CD4-positive, alpha-beta T cell (primary cell): ENCODE data around the gene DDX54. TPM values are rescaled to one million over a fixed set of nuclear protein-coding genes. Genes with fewer than 3 reads are reported as not detected.
A peak's percentile ranks its signal among the peaks of the same experiment; 100 is the strongest.

ENCODE experiments used
- ATAC-seq: fragments of 200-7000 bp; cut with Tn5 transposase; one replicate; pipeline ENCODE4 v1.10.0; 2022; ENCODE audit warnings: mild to moderate bottlenecking; ENCODE audit not compliant: poor library complexity
- CTCF ChIA-PET: fragments of 350-600 bp; sonication (Branson Sonifier 250); formaldehyde crosslinking; loops from one replicate; lab custom pipeline; 2021; ENCODE audit warnings: antibody characterized with exemption, inconsistent platforms; lab: Charles Lee
- POLR2A ChIA-PET: fragments of 350-600 bp; sonication (Branson Sonifier 250); formaldehyde crosslinking; loops from one replicate; lab custom pipeline; 2021; ENCODE audit warnings: antibody characterized with exemption, inconsistent platforms; lab: Charles Lee
- DNase-seq, 14 experiments: peaks; one replicate each; pipeline ENCODE4 v3.0.0-alpha.2; 2013 to 2020; ENCODE audit warnings: mixed read lengths in 2 of 14
- H3K27ac ChIP-seq, 2 donors: one replicate each; pipeline versions ENCODE4 v1.5.1 to v1.7.0; 2013; ENCODE audit warnings: low read length in 2 of 2, low read depth in 1 of 2, mild to moderate bottlenecking in 1 of 2
- H3K27me3 ChIP-seq, 2 experiments: 1 replicate in 1 of 2; 2 replicates in 1 of 2; pipeline versions ENCODE4 v1.6.1 to v1.7.0; 2013; ENCODE audit warnings: low read length in 2 of 2, control low read depth in 1 of 2, mild to moderate bottlenecking in 1 of 2, moderate library complexity in 1 of 2; ENCODE audit not compliant: insufficient read depth in 2 of 2, control insufficient read depth in 1 of 2
- H3K36me3 ChIP-seq: one replicate; pipeline ENCODE4 v1.6.1; 2013; ENCODE audit warnings: low read length, control low read depth; ENCODE audit not compliant: insufficient read depth
- H3K4me1 ChIP-seq: one replicate; pipeline ENCODE4 v1.6.1; 2013; ENCODE audit warnings: low read length, control low read depth; ENCODE audit not compliant: insufficient read depth
- H3K4me3 ChIP-seq: one replicate; pipeline ENCODE4 v1.5.1; 2013; ENCODE audit warnings: mild to moderate bottlenecking, low read length, moderate library complexity
- H3K9me3 ChIP-seq, 2 experiments: 1 replicate in 1 of 2; 2 replicates in 1 of 2; pipeline versions ENCODE4 v1.6.1 to v1.7.0; 2013; ENCODE audit warnings: low read length in 2 of 2, mild to moderate bottlenecking in 2 of 2, control low read depth in 1 of 2, moderate library complexity in 1 of 2; ENCODE audit not compliant: control insufficient read depth in 1 of 2, insufficient read depth in 1 of 2
- H3K27ac Mint-ChIP-seq: one replicate; pipeline ENCODE4 v1.8.0; 2020; ENCODE audit warnings: mixed read lengths
- H3K27me3 Mint-ChIP-seq: one replicate; pipeline ENCODE4 v1.8.0; 2021; ENCODE audit warnings: mixed read lengths
- H3K36me3 Mint-ChIP-seq: one replicate; pipeline ENCODE4 v1.8.0; 2021; ENCODE audit warnings: low read depth, mixed read lengths
- H3K4me1 Mint-ChIP-seq: one replicate; pipeline ENCODE4 v1.8.0; 2021; ENCODE audit warnings: low read depth, mixed read lengths
- H3K4me3 Mint-ChIP-seq: one replicate; pipeline ENCODE4 v1.8.0; 2020; ENCODE audit warnings: mild to moderate bottlenecking, mixed read lengths
- H3K9me3 Mint-ChIP-seq: one replicate; pipeline ENCODE4 v1.8.0; 2020; ENCODE audit warnings: mixed read lengths
- CTCF ChIP-seq: fragments of 200-600 bp; IDR thresholded peaks from one replicate; pipeline ENCODE4 v1.8.0; 2022; ENCODE audit warnings: antibody characterized with exemption, mild to moderate bottlenecking
- intact Hi-C, 2 experiments: fragments of 100-400 bp; cut with DNase I in 1 of 2; cut with micrococcal nuclease in 1 of 2; formaldehyde crosslinking; loops; one replicate each; pipeline versions ENCODE4 v1.15.1 to v1.9.0; 2023 to 2025; cut with DNase I, micrococcal nuclease
- total RNA-seq, 174 experiments: library from RNA in 2 of 174; stranded (reverse) in 2 of 174; gene quantifications; one replicate each; pipeline ENCODE4 v1.2.3 and lab custom pipeline; 2021 to 2026

Gene DDX54
- total RNA-seq, 2 experiments from 2014 or later: 56.8 to 61.1 TPM

DNA sequence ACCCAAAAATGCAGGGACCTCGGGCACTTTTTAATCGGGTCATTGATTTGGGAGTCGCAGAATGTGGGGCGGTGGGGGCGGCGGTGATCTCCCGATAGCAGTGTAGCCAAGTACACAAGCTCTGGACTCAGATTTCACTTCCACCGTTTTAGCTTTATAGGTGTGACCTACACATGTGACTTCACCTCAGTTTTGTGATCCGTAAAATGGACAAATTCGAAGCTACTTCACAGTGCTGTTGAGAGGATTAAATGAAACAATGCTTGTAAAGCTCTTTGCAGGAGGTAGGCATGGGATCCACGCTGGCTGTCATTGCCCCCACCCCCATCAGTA lies 721 bp upstream of the DDX54 start:
- no peak for ATAC-seq
- Histone ChIP-seq H3K4me3 (peak overlapping the region; percentile 94), H3K27ac (peak overlapping the region; percentile 95 to 96)

GRCh38 chr12:113184900-113185179 lies 438 bp downstream of the DDX54 start:
- TF ChIP-seq CTCF: no peak
- ATAC-seq (peak; percentile 81), DNase-seq (peak; percentile 75 to 94 (median 82))
- no peaks in the 10 kb centered on the region for H3K27me3 ChIP-seq
- peak overlapping the region; percentile 94 for H3K4me3 ChIP-seq
- H3K27ac ChIP-seq: peak overlapping the region; percentile 95 to 96
- Mint-ChIP-seq H3K4me3 (peak overlapping the region; percentile 97), H3K27me3 (no peaks in the 10 kb centered on the region), H3K4me1 (peaks cover 40% of the 10 kb centered on the region), H3K36me3 (peaks cover 60% of the 10 kb centered on the region), H3K9me3 (no peaks in the 10 kb centered on the region), H3K27ac (peak overlapping the region; percentile 99)
- peaks cover 28% of the 10 kb centered on the region for H3K36me3 ChIP-seq
- H3K4me1 ChIP-seq: peaks cover 52% of the 10 kb centered on the region
- POLR2A ChIA-PET: interaction anchor here (0.6 to 2.6 kb wide), 10 partner anchors 10 to 247 kb away, joined by 3 to 24 read pairs (median 4); partner anchors contain the start of genes OAS2, OAS3 and TPCN1
- CTCF ChIA-PET: interaction anchor here (3.6 kb wide), 1 partner anchor 10 kb away, joined by 19 read pairs; no protein-coding TSS in a partner anchor
- intact Hi-C loops: loop anchor here (2.0 to 10.0 kb wide), 7 partner anchors 22 to 1500 kb away; partner anchors contain the start of genes TPCN1 (in 2 of the 2), ACAD10 (in 1 of the 2), BRAP (in 1 of the 2) and PLBD2 (in 1 of the 2)
- H3K9me3 ChIP-seq: no peaks in the 10 kb centered on the region

More for the DNA sequence above, 721 bp upstream of the DDX54 start:
- Mint-ChIP-seq H3K9me3 (no peaks in the 10 kb centered on the region), H3K36me3 (peaks cover 57% of the 10 kb centered on the region), H3K27ac (peak overlapping the region; percentile 99), H3K4me1 (peaks cover 40% of the 10 kb centered on the region), H3K4me3 (peak overlapping the region; percentile 97), H3K27me3 (no peaks in the 10 kb centered on the region)
- H3K4me1 ChIP-seq: peaks cover 52% of the 10 kb centered on the region
- CTCF ChIA-PET: interaction anchor here (1.0 to 3.6 kb wide), 3 partner anchors 12 to 47 kb away, joined by 3 to 19 read pairs (median 7); no protein-coding TSS in a partner anchor
- intact Hi-C loops: loop anchor here (5.0 to 10.0 kb wide), 4 partner anchors 36 to 1501 kb away; partner anchors contain the start of genes ACAD10 (in 1 of the 2), BRAP (in 1 of the 2), PLBD2 (in 1 of the 2) and TPCN1 (in 1 of the 2)
- H3K27me3 ChIP-seq: no peaks in the 10 kb centered on the region
- POLR2A ChIA-PET: interaction anchor here (0.7 to 2.6 kb wide), 5 partner anchors 9 to 147 kb away, joined by 3 to 24 read pairs (median 3); partner anchors contain the start of gene TPCN1
- H3K9me3 ChIP-seq: no peaks in the 10 kb centered on the region
- no peak for DNase-seq
- TF ChIP-seq CTCF: no peak
- H3K36me3 ChIP-seq: peaks cover 22% of the 10 kb centered on the region

DNA sequence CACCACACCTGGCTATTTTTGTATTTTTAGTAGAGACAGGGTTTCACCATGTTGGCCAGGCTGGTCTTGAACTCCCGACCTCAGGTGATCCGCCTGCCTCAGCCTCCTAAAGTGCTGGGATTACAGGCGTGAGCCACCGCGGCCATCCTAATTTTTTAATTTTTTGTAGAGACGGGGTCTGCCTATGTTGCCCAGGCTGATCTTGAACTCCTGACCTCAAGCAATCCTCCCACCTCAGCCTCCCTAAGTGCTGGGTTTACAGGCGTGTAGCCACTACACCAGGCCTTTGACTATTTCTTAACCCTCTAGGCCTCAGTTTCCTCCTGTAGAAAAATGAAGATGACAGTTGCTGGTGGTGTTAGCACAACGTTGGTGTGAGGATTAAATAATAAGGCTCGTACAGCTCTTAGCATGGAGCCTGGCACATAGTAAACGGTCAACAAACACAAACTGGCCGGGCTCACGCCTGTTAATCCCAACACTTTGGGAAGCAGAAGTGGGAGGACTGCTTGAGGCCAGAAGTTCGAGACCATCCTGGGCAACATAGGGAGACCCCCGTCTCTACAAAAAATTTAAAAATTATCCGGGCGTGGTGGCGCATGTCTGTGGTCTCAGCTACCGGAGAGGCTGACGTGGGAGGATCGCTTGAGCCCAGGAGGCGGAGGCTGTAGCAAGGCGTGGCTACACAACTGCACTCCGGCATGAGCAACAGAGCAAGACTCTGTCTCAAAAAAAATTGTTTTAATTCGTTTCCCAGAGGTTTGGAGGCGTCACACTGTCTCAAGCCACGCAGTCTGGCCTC lies 979 bp downstream of the DDX54 start:
- no peaks in the 10 kb centered on the region for H3K27me3 ChIP-seq
- ATAC-seq: peak; percentile 73
- H3K9me3 ChIP-seq: no peaks in the 10 kb centered on the region
- ChIA-PET CTCF (interaction anchor here (0.6 to 3.6 kb wide), 2 partner anchors 10 to 13 kb away, joined by 5 to 19 read pairs; no protein-coding TSS in a partner anchor), POLR2A (interaction anchor here (0.7 to 2.6 kb wide), 9 partner anchors 9 to 246 kb away, joined by 3 to 24 read pairs (median 4); partner anchors contain the start of genes OAS2, OAS3 and TPCN1)
- Mint-ChIP-seq H3K9me3 (no peaks in the 10 kb centered on the region), H3K27ac (peak overlapping the region; percentile 99), H3K4me3 (peak overlapping the region; percentile 97), H3K36me3 (peaks cover 63% of the 10 kb centered on the region), H3K27me3 (no peaks in the 10 kb centered on the region), H3K4me1 (peaks cover 39% of the 10 kb centered on the region)
- TF ChIP-seq CTCF: no peak
- intact Hi-C loops: loop anchor here (2.0 to 10.0 kb wide), 4 partner anchors 23 to 1499 kb away; partner anchors contain the start of genes ACAD10 (in 1 of the 2), BRAP (in 1 of the 2) and TPCN1 (in 1 of the 2)
- H3K27ac ChIP-seq: peak overlapping the region; percentile 95 to 96
- peaks cover 52% of the 10 kb centered on the region for H3K4me1 ChIP-seq
- H3K4me3 ChIP-seq: peak overlapping the region; percentile 94
- peaks cover 33% of the 10 kb centered on the region for H3K36me3 ChIP-seq
- no peak for DNase-seq
